CD4-positive, alpha-beta T cell treated with Interleukin-2 at 100 ng/mL for 4 hours (primary cell): ENCODE data around the gene ATRIP.

ENCODE experiments used
- DNase-seq: peaks from one replicate; pipeline ENCODE4 v3.0.0-alpha.2; 2020; ENCODE audit warnings: low spot score

Gene ATRIP

DNA sequence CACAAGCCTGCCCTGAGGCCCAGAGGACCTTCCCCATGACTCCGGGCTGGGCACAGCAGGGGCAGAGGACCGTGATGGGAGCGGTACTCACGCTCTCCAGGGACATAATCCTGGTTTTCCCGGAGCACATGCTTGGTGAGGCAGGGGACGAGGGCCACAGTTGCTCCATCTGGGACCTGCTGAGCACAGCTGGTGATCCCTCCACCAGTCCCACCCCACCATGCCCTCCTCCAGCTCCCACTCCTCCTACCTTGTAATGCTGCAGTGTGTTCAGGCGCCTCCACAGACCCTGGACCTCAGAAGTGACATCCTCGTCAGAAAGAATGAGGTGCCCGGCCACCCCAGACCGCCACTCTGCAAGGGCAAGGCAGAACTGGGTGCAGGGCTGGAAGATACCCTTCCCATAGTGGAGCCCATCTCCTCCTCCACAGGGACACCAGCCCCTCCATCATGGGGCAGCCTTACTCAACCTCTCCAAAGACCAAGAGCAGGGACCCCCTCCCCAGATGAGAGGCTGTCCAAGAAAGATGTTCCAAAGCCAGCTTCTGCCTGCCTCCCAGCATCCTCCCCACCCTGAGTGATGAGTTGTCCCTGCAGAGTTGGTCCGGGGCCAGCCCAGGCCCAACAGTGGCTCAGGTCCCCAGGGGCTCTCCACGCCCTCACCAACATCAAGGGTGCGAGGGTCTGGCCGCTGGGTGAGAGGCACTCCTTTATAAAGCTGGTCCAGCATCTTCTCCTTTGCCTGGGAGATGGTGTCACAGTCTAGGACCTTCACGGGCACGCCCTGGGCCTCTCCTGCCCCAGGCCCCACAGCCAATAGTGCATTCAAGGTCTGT, 36.1 kb upstream of the ATRIP start:
- DNase-seq = no peak

DNA sequence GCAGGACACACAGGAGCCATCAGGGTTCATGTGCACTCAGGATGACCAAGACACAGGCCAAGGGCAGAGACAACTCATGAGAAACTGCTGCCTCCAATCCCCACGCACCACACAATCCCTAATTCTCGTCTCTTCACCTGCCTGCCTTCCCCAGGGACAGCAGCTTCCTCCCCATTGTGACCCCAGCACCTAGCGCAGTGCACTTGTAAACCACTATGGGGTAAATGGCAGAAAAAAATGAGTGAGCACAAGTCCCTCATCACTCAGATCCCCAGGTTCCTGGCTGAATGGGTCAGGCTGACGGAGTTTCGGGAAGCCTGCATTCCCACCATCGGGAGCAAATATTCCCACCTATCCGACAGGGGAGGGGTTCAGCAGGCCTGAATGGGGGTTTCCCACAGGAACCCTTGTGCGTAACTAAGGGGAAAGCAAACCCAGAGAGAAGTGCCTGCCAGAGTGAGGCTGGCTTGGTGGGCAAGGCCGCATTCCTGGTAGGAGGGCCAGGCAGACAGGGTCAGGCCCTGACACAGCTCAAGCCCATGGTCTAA, 35.4 kb upstream of the ATRIP start:
- no peak for DNase-seq

DNA sequence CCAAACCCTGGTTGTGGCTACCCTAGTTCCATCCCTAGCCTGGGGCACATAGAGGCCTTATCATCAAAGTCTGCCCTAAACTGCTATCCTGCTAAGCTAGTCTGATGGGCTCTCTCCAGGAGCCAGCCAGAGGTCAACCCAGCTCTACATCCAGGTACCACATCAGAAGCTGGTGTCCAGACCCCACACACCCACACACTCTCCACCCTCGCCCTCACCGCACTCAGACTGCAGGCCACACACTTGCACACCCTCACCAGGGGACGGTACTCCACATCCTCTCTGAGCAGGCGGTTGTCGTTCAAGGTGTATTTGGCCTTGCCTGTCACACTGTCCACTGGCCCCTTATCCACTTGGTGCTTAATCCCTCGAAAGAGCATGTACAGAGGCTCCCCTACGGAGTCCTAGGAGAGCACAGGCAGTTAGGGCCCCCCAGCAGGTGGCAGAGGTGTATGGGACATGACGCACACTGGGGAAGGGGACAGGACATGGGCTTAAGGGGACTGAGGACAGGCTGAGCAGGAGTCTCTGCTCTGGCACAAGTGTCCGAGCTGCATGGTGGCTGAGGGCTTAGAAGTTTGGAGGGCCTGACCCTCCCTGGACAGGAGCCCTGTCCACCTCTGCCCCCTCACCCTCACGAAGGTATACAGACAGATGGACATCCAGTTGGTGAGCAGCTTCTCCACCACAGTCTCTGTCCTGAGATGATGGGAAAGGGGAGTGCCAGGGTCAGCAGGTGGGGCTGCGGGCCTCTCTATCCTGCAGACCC, 34.7 kb upstream of the ATRIP start:
- DNase-seq = no peak

DNA sequence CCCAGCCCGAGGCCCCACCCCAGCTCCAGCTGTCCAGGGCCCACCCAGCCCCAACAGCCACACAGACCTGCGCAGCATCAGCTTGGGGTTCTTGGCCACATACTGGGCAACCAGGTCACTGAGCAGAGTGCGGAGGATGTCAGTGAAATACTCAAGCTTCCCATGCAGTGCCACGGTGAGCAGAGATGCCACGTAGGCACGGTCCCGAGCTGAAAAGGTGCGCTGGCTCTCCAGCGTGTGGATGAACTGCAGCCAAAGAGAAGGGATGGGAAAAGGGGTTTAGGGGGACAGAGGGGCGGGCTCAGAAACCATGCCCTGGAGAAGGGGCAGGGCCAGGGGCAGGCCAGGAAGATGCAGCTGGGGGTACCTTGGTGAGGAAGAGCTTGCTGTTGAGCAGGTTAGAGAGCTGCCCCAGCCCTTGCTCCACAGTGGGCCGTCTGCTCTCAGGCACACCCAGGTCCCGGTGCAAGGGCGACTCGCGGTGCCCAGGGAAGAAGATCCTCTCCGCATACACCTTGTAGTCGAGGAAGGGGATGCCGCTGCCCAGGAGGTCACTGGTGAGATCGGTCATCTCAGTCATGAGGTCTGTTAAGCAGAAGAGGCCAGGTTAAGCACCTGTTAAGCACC, 34.0 kb upstream of the ATRIP start:
- no peak for DNase-seq

DNA sequence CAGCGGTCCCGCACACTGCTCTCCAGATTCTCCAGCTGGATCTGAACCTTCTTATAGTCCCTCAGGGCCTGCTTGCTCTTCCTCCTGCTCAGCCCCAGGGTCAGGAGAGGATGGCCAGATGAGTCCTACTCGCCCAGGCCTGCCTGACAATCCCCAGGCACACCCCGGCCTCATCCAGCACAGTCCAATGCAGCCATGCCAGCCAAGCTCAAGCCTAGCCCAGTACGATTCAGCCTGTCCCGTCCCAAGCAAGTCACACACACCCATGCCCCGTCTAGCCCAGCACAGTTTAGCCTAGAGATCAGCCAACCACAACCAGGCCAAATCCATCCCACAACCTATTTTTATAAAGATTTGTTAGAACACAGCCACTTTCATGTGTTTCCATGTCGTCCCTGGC, 33.5 kb upstream of the ATRIP start:
- no peak for DNase-seq

DNA sequence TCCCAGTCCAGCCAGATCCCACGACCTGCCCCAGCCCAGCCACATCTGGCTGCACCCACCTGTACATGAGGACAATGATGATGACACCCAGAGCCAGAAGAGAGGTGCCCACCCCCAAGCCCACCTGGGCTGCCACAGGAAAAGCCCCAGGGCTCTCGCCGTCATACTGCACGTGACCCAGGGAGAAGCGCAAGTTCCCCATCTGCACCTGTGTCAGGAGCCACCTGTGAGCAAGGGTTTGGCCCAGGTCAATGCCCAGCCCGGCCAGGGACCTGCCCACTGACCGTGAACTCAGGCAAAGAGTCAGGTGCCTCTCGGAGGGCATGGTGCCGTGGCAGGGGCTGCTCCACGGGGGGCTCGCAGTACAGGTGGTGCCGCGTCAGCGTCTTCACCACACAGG, 32.9 kb upstream of the ATRIP start:
- DNase-seq = no peak

DNA sequence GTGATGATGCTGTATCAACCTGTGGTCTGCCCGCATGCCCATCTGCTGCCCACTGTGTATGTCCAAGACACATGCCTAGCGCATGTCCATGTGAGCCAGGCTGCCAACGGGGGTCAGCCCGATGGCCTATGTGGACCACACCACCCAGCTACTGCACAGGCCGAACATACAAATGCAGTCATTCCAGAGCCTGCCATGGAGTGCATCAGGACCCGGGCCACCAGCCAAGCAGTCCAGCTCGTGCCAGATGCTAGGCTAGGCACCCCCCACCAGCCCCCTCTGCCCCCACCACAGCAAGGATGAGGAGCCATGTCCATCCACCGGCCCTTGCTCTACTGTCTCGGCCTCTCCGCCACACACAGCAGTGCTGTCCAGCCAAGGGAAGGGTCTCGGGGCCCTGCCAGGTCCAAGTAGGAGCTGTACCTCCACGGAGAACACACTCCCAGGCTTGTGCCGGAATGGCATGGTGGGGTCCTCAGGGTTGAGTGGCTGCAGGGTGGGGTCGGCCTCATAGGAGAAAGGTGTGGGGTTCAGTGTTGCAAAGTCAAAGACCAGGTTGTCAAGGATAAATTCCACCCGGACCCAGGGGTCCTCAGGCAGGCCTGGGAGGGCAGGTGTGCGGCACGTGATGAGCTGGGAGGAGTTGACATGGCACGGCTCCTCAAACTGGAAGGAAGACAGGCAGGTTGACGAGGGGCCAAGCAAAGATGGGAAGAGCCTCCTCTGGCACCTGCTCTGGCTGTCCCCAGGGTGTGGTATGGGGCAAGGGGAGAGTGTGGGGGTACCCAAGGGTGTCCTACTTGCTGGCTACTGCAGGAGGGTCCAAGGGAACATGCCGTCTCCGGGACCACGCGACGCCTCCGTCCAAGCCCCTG, 31.9 kb upstream of the ATRIP start:
- no peak for DNase-seq

DNA sequence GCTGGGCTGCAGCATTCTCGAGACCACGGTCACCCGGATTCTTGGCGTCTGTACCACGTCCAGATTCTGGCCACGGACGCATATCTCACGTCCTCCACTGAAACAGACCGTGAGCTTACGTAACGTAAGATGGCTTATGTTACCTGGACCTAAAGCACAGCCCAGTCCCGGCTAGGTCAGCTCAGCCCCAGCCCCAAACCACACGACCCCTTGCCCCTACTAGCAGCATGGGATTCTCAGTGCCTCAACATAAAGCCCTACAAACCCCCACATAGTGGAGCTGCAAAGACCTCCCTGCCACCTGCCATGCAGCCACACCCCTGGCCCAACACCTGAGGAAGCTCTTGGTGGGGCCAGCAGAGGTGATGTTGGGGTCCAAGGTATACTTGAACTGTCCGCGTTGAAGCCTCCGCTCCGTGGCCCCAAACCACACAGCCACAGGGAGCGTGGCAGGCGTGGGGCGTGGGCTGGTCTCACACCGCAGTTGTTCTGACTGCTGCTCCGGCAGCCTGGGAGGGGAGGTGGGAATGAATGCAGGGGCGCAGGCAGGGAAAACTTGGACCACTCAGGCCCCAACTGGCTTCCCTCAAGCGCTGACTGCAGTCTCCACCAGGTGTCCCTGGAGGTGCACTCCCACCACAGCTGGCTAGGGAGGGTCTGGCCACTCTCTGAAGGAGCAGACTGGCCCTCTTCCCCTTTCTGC, 31.1 kb upstream of the ATRIP start:
- no peak for DNase-seq

DNA sequence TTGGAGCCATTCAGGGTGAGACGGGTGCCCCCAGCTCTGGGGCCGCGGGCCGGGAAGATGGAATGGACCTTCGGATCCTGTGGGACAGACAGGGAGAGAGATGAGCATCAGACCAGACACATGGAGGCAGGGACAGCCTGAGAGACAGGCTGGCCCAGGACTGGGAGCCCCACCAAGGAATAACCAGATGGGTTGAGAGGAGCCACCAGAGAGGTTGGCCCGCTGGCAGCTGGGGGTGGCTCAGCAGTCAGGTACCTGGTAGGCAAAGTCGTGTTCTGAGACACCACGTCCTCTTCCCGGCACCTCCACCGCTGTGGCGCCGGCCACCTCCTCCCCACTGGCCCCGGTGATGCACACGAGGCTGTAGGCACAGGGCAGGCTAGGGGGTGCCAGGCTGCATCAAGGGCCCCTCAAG, 30.4 kb upstream of the ATRIP start:
- no peak for DNase-seq

DNA sequence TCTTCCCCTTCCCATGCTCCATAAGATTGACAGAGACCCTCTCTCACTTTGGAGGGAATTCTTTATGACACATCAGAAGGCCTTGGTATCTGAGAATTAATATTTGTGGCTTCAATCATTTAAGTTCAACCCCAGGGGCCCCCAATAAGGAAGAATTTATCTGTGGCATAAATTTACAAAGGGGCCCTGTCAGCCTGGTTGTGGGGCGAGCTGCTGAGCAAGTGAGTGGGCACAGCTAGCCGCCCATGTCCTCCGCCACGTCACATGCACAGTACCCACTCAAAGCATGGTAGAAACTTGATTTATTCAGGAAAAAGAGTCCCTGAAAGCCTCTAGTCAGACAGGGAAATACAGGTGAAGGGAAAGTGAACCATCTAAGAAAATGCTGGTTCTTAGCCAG, 30.0 kb upstream of the ATRIP start:
- no peak for DNase-seq

DNA sequence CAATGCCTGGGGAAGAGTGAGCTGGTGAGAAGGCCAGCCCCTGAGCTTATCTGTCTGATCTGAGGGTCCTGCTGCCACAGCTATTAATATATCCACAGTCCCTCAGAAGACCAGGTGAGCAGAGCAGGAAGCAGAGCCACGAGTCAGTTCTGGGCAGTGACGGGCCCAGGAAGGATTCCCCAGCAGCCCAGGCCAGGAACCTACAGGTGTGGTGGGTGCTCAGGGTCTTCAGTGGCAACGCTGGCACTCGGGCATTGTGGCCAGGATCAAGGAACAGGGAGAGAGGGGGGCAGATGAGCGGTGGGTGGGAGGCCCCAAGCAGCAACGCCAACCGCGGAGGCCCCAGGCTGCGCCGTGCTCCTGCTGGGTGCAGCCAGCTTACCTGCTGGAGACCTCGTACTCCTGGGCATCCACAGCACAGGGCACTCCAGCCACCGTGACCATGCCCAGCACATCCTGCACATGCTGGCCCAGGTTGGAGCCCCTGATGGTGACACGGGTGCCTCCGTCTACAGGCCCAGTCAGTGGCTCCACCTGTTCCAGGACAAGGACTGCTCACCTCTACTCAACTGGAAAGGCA, 28.9 kb upstream of the ATRIP start:
- DNase-seq = no peak

DNA sequence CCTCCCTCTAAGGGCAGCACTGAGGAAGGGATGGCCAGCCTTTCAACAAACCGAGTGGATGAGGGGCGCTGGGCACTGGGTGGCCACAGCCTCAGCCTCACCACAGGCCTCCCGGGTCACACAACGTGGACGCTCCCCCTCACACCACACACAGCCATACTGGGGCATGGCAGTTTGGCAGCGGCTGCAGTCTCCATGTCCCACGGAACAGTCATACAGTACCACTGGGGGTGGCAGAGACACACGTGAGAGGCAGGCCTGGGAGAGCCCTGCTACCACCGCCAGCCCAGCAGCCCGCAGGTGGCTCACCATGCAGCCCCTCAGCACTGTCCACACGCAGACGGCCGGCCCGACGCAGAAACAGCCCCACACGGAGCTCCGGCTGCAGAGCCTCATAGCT, 28.4 kb upstream of the ATRIP start:
- no peak for DNase-seq

DNA sequence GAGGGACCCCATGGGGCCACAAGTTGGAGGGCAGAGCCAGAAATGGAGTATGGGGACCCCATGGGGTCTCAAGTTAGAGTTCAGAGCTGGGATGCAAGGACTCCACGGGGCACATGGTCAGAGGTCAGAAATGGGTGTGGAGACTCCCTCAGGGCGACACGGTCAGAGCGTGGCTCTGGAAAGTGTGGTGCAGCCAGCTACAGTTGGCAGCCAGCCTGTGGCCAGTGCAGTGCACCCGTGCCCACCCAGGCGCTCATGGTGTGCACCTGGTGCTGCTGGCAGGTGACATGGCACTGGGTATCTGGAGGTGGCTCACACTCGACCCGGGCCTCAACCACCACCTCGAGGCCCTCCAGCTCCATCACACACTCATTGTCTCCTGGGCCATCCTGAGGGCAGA, 27.9 kb upstream of the ATRIP start:
- no peak for DNase-seq

DNA sequence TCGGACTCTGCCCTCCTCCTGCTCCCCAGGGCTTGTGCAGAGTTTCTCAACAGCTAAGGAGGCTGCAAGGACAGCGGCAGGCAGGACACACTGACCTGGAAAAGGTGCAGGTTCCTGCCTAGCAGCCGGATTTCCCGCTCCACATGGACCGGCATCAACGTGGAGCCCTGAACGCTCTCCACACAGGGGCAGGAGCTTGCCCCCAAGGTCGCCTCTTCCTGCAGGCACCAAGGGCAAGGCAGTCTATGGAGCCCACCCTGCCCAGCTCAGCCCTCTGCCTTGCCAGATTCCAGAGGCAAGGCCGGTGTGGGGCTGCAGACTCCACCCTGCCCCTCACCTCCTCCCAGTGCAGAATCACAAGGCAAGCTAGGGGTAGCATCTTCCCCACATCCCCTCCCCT, 27.4 kb upstream of the ATRIP start:
- no peak for DNase-seq

DNA sequence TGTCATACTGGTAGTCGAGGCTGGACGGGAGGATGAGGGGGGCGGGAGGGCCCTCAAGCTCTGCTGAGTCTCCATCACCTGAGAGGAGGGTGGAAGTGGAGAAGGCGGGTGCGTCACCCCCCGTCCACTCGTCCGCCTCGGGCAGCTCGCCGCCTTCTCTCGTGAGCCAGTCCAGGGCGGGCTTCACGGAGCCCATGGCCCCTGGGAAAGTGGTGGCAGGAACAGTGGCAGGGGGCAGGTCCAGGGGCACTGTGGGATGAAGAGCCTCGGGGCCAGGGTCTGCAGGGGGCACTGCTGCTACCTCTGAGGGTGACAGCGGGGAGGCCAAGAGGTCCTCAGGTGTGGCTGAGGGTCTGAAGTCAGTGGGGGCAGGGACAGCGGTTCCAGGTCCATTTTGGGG, 26.9 kb upstream of the ATRIP start:
- no peak for DNase-seq

DNA sequence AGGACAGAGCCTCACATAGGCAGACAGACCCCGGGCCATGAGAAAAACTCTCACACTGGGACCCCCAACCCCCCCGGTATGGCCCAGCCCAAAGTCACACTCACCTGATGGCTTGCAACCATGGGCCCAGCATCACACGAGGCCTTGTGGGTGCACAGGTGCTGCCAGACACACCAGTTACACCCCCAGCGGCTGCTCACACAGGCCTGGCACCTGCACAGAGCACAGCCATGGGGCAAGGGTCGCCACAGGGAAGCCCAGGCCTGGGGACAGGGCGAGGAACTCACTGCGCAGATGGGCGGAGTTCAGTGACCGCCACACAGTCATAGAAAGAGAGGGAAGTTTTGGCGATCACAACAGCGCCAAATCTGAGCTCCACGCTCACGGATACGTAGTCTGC, 26.0 kb upstream of the ATRIP start:
- no peak for DNase-seq

DNA sequence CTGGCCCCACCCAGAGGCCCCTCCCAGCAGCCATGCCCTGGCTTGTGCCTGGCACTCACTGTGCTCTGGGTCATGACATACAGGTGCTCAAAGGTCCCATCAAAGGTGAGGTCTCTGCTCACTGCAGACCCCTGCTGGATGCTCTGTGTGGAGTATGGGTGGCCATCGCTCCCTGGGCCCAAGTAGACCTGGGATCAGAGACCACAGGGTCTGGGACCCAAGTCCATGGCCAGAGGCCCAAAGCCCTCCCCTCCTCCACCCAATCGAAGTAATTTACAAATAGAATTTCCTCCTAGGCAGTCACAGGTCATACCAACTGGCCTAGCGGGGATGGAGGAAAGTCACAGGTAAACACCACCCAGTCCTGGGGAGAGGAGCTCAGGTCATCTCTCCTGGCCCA, 24.3 kb upstream of the ATRIP start:
- no peak for DNase-seq

DNA sequence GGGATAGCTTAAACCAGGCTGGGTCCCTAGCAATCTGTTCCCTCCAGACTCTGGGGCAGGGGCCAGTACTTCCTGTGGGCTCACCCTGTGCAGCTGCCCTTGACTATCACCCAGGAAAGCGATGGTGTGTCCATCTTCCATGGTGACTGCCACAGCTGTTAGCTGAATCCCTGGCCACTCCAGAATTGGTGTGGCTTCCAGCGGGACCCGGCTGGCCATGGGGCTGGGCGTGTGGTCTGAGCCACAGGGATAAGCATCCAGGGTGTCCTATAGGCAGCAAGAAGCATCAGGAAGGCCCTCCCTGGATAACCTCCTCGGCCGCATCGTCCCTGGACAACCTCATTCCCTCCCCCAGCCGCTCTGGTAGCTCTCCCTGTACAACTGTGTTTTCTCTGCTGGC, 23.9 kb upstream of the ATRIP start:
- no peak for DNase-seq

DNA sequence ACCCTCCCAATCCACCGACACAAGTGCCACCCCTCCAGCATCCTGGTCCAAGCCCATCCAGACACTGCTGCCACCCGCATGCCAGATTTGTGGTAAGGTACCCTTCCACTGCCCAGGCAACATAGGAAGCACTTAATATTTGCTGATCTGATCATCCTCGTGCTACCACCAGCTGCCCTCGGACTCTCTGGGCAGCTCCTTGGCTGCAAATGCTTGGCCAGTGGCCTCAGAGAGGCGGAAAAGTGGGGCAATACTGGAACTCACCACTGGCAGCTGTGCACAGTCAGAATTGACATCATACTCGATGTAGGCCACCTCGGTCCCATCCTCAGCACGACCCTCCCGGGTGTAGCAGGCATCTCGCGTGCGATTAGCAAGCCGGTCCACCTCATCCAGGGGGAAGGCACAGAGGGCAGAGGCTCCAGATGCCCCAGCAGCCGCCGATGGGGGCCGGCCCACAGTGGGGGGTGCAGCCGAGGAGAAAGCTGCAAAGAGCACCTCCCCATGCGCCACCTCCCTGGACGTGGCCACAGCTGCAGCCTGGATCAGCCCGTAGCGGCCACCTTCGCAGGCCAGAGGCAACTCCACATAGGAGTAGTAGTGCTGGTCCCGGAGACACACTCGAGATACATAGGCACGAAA, 23.2 kb upstream of the ATRIP start:
- no peak for DNase-seq
